GM12875 (cell line): Measurements from ENCODE around the gene ACSL3.

Source experiments
- H3K4me3 ChIP-seq: one replicate; pipeline ENCODE4 v1.5.1; 2011; ENCODE audit warnings: low read depth, low read length, control low read depth
- CTCF ChIP-seq: IDR thresholded peaks from 2 replicates; pipeline ENCODE4 v1.5.1; 2011; ENCODE audit warnings: low read depth, mild to moderate bottlenecking, control low read depth, inconsistent platforms, low read length, moderate library complexity, borderline replicate concordance; ENCODE audit not compliant: insufficient read depth

ACSL3 gene

GRCh38 chr2:222827417-222827816 lies 33.4 kb upstream of the ACSL3 start:
- H3K4me3 ChIP-seq: no peak overlapping the region
- TF ChIP-seq CTCF: no peak

GRCh38 chr2:222828572-222828971 lies 32.3 kb upstream of the ACSL3 start:
- TF ChIP-seq CTCF: no peak
- no peak overlapping the region for H3K4me3 ChIP-seq

- H3K4me3 ChIP-seq: no peak overlapping the region
- TF ChIP-seq CTCF: no peak
Measured at GRCh38 chr2:222830164-222830563, 30.7 kb upstream of the ACSL3 start.

GRCh38 chr2:222833410-222833809 lies 27.4 kb upstream of the ACSL3 start:
- TF ChIP-seq CTCF: no peak
- no peak overlapping the region for H3K4me3 ChIP-seq

- no peak for TF ChIP-seq CTCF
- no peak overlapping the region for H3K4me3 ChIP-seq
Measured at GRCh38 chr2:222835143-222835822, 25.6 kb upstream of the ACSL3 start.

- H3K4me3 ChIP-seq: no peak overlapping the region
- no peak for TF ChIP-seq CTCF
Measured at GRCh38 chr2:222835823-222836151, 25.0 kb upstream of the ACSL3 start.

GRCh38 chr2:222837643-222838056 lies 23.2 kb upstream of the ACSL3 start:
- no peak for TF ChIP-seq CTCF
- H3K4me3 ChIP-seq: no peak overlapping the region
